ENCODE measurements around the gene EHBP1.

EHBP1 gene

GRCh38 chr2:62713837-62714236 lies 8.3 kb downstream of the EHBP1 start:
- no peaks in the 10 kb centered on the region for H3K27me3 Mint-ChIP-seq
- no peak overlapping the region for H3K27ac Mint-ChIP-seq
- intact Hi-C loops (cut with micrococcal nuclease), result no loop called here
- no peak overlapping the region for H3K4me3 Mint-ChIP-seq
- H3K4me1 Mint-ChIP-seq (ENCODE audit: low read depth), result peaks cover 4% of the 10 kb centered on the region
- peaks cover 9% of the 10 kb centered on the region for H3K36me3 Mint-ChIP-seq (ENCODE audit: low read depth)
- no peaks in the 10 kb centered on the region for H3K9me3 Mint-ChIP-seq

GRCh38 chr2:62716768-62717167 lies 11.3 kb downstream of the EHBP1 start:
- no peak overlapping the region for H3K4me3 Mint-ChIP-seq
- peaks cover 6% of the 10 kb centered on the region for H3K36me3 Mint-ChIP-seq (ENCODE audit: low read depth)
- no peaks in the 10 kb centered on the region for H3K9me3 Mint-ChIP-seq
- no peaks in the 10 kb centered on the region for H3K27me3 Mint-ChIP-seq
- no peaks in the 10 kb centered on the region for H3K4me1 Mint-ChIP-seq (ENCODE audit: low read depth)
- H3K27ac Mint-ChIP-seq, result no peak overlapping the region
- intact Hi-C loops (cut with micrococcal nuclease), result no loop called here

DNA sequence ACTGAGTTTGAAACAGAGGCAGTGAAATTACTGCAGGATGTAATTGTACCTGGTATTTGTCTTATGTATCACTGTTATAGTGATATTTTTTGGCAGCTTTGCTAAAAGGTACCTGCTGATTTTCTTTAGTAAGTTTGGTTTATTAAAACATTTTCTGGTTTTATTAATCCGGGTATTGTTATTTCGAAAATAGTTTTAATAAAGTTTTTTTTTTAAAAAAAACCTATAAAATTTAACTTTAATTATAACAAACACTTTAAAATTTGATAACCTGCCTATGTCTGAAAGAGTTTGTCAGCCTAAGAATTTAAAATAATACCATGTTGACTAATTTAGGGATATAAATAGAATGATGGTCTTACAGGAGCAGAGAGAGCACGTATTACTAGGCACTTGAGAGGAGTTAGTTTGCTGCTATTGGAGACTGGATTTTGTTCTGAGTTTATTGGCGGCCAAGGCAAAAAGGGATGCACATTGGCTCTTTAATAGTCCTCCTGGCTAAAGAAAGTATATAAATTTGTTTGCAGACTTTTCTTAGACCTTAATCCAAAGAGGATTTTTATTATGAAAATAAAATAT lies 12.1 kb downstream of the EHBP1 start:
- H3K4me3 Mint-ChIP-seq, result no peak overlapping the region
- H3K27ac Mint-ChIP-seq, result no peak overlapping the region
- H3K9me3 Mint-ChIP-seq, result peaks cover 3% of the 10 kb centered on the region
- H3K36me3 Mint-ChIP-seq (ENCODE audit: low read depth), result peaks cover 6% of the 10 kb centered on the region
- intact Hi-C loops (cut with micrococcal nuclease), result no loop called here
- no peaks in the 10 kb centered on the region for H3K27me3 Mint-ChIP-seq
- H3K4me1 Mint-ChIP-seq (ENCODE audit: low read depth), result no peaks in the 10 kb centered on the region

DNA sequence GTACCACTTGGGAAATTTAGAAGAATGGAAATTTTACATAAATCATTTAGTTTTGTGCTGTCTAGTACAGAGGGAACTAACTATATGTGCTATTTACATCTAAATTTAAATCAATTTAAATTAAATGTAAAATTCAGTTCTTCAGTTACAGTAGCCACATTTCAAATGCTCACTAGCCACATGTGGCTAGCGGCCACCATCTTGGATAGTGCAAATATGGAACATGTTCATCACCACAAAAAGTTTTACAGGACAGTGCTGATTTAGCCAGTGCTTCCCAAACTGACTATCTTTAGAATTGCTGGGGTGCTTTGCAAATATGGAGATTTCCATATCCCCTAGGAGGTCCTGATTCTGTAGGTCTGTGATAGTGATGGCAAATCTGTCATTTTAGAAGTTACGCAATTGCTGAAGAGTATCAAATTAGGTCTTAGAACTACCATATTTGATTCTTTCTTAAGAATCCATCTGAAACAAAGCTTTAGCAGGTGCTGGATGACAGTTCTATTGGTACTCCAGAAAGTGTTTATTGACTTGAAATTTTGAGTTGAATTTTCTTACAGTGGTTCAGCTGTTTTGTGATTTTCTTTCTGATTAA lies 12.8 kb downstream of the EHBP1 start:
- Mint-ChIP-seq H3K27me3 (no peaks in the 10 kb centered on the region), H3K36me3 (ENCODE audit: low read depth) (peaks cover 6% of the 10 kb centered on the region), H3K9me3 (peaks cover 11% of the 10 kb centered on the region), H3K27ac (no peak overlapping the region), H3K4me1 (ENCODE audit: low read depth) (no peaks in the 10 kb centered on the region), H3K4me3 (no peak overlapping the region)
- intact Hi-C loops (cut with micrococcal nuclease), result no loop called here

- Mint-ChIP-seq H3K27me3 (no peaks in the 10 kb centered on the region), H3K36me3 (ENCODE audit: low read depth) (peaks cover 6% of the 10 kb centered on the region), H3K9me3 (peaks cover 12% of the 10 kb centered on the region), H3K4me3 (no peak overlapping the region), H3K4me1 (ENCODE audit: low read depth) (no peaks in the 10 kb centered on the region), H3K27ac (no peak overlapping the region)
- intact Hi-C loops (cut with micrococcal nuclease), result no loop called here
Observed at GRCh38 chr2:62719757-62720156, 14.2 kb downstream of the EHBP1 start.

DNA sequence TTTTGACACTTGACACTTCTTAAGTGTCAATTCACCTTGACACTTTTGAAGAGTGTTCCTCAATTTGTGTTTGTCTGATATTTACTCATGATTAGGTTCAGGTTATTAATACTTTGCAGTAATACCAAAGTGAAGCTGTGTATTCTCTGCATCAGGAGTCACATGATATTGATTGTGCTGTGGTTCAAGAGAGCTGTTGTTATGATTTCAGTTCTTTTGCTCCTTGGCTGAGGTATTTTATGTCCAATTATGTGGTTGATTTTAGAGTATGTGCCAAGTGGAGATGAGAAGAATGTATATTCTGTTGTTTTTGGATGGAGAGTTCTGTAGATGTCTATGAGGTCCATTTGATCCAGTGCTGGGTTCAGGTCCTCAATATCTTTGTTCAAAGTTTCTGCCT lies 17.2 kb downstream of the EHBP1 start:
- intact Hi-C loops (cut with micrococcal nuclease), result no loop called here
- H3K36me3 Mint-ChIP-seq (ENCODE audit: low read depth), result no peaks in the 10 kb centered on the region
- H3K4me3 Mint-ChIP-seq, result no peak overlapping the region
- peaks cover 12% of the 10 kb centered on the region for H3K9me3 Mint-ChIP-seq
- no peaks in the 10 kb centered on the region for H3K27me3 Mint-ChIP-seq
- no peak overlapping the region for H3K27ac Mint-ChIP-seq
- H3K4me1 Mint-ChIP-seq (ENCODE audit: low read depth), result no peaks in the 10 kb centered on the region

- intact Hi-C loops (cut with micrococcal nuclease), result no loop called here
- Mint-ChIP-seq H3K27ac (no peak overlapping the region), H3K36me3 (ENCODE audit: low read depth) (no peaks in the 10 kb centered on the region), H3K27me3 (no peaks in the 10 kb centered on the region), H3K9me3 (peaks cover 12% of the 10 kb centered on the region), H3K4me1 (ENCODE audit: low read depth) (no peaks in the 10 kb centered on the region), H3K4me3 (no peak overlapping the region)
Observed at GRCh38 chr2:62723253-62723652, 17.7 kb downstream of the EHBP1 start.

DNA sequence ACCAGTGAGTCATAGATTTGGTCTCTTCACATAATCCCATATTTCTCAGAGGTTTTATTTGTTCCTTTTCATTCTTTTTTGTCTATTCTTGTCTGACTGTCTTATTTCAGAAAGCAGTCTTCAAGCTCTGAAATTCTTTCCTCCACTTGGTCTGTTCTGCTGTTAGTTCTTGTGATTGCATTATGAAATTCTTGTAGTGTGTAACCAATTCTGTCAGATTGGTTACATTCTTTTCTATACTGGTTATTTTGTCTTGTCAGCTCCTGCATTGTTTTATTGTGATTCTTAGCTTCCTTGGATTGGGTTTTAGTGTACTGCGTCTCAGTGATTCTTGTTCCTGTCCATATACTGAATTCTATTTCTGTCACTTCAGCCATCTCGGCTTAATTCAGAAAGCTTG lies 18.6 kb downstream of the EHBP1 start:
- Mint-ChIP-seq H3K4me1 (ENCODE audit: low read depth) (no peaks in the 10 kb centered on the region), H3K9me3 (peaks cover 12% of the 10 kb centered on the region), H3K27me3 (no peaks in the 10 kb centered on the region), H3K4me3 (no peak overlapping the region), H3K27ac (no peak overlapping the region), H3K36me3 (ENCODE audit: low read depth) (no peaks in the 10 kb centered on the region)
- intact Hi-C loops (cut with micrococcal nuclease), result no loop called here

GRCh38 chr2:62724886-62725711 lies 19.6 kb downstream of the EHBP1 start:
- no peaks in the 10 kb centered on the region for H3K36me3 Mint-ChIP-seq (ENCODE audit: low read depth)
- H3K9me3 Mint-ChIP-seq, result peaks cover 13% of the 10 kb centered on the region
- intact Hi-C loops (cut with micrococcal nuclease), result no loop called here
- no peaks in the 10 kb centered on the region for H3K27me3 Mint-ChIP-seq
- H3K27ac Mint-ChIP-seq, result peak overlapping the region; percentile 25
- H3K4me3 Mint-ChIP-seq, result no peak overlapping the region
- no peaks in the 10 kb centered on the region for H3K4me1 Mint-ChIP-seq (ENCODE audit: low read depth)

DNA sequence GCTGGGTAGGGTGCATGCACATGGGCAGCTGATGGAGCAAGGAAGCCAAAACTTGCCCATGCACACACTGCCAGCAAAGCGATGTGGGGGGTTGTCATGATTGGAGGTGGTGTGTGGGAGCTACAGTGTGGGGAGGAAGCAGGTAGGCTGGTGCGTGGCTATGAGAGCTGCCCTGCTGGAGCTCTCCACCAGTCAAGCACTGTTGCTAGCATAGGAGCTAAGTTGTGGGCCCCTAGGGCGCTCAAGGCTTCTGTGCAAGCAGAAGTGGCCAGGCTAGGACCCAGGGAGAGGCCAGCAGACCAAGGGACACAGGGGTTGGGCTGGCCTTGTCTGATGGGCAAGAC lies 20.2 kb downstream of the EHBP1 start:
- peaks cover 19% of the 10 kb centered on the region for H3K9me3 Mint-ChIP-seq
- no peaks in the 10 kb centered on the region for H3K27me3 Mint-ChIP-seq
- H3K27ac Mint-ChIP-seq, result no peak overlapping the region
- no peaks in the 10 kb centered on the region for H3K4me1 Mint-ChIP-seq (ENCODE audit: low read depth)
- intact Hi-C loops (cut with micrococcal nuclease), result no loop called here
- no peak overlapping the region for H3K4me3 Mint-ChIP-seq
- no peaks in the 10 kb centered on the region for H3K36me3 Mint-ChIP-seq (ENCODE audit: low read depth)

DNA sequence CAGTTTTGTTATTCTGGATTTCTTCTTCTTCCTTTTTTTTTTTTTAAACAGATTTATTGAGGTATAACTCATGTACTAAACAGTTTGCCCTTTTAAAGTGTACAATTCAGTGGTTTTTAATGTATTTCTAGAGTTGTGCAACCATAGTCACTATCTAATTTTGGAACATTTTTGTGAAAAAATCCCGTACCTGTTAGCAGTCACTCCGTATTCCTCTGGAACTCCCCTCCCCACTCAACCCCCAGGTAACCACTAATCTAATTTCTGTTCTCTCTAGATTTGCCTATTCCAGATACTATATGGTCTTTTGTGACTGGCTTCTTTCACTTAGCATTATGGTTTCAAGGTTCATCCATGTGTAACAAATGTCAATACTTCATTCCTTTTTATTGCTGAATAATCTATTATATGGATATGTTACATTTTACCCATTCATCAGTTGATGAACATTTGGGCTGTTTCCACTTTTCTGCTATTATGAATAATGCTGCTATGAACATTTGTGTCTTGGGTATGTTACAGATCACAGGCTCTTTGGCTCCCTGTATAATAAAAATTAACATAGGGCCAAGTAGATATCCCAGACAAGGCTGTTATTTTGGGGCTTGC lies 21.9 kb downstream of the EHBP1 start:
- H3K27me3 Mint-ChIP-seq, result no peaks in the 10 kb centered on the region
- intact Hi-C loops (cut with micrococcal nuclease), result no loop called here
- no peaks in the 10 kb centered on the region for H3K36me3 Mint-ChIP-seq (ENCODE audit: low read depth)
- no peak overlapping the region for H3K27ac Mint-ChIP-seq
- H3K4me3 Mint-ChIP-seq, result no peak overlapping the region
- no peaks in the 10 kb centered on the region for H3K4me1 Mint-ChIP-seq (ENCODE audit: low read depth)
- H3K9me3 Mint-ChIP-seq, result peaks cover 35% of the 10 kb centered on the region

DNA sequence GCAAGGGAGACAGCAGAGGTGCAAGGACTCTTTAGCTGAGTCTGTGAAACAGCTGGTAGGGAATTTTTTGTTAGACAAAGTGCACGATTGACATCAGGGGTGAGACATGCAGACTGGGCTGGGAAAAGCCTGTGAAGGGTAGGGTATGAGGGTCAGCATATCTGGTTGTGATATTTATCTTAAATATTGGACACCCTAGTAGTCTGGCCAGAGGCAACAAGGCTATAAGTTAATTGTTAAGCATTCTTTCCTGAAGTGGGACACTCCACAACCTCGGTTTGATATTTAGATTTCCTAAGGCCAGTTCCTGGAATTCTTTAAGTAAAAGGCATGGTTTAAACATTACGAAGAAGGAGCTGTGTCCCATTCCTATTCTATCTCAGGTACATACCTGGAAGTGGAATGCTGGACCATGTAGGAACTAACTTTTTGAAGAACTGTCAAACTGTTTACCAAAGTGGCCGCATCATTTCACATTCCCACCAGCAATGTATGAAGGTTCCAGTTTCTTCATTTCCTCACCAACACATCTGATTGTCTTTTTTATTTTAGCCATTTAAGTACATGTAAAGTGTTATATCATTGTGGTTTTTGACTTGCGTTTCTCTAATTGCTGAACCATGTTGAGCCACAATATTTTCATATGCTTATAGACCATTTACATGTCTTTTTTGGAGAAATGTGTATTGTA lies 22.5 kb downstream of the EHBP1 start:
- Mint-ChIP-seq H3K36me3 (ENCODE audit: low read depth) (no peaks in the 10 kb centered on the region), H3K27ac (no peak overlapping the region), H3K4me3 (no peak overlapping the region), H3K9me3 (peaks cover 33% of the 10 kb centered on the region), H3K27me3 (no peaks in the 10 kb centered on the region), H3K4me1 (ENCODE audit: low read depth) (no peaks in the 10 kb centered on the region)
- intact Hi-C loops (cut with micrococcal nuclease), result no loop called here

DNA sequence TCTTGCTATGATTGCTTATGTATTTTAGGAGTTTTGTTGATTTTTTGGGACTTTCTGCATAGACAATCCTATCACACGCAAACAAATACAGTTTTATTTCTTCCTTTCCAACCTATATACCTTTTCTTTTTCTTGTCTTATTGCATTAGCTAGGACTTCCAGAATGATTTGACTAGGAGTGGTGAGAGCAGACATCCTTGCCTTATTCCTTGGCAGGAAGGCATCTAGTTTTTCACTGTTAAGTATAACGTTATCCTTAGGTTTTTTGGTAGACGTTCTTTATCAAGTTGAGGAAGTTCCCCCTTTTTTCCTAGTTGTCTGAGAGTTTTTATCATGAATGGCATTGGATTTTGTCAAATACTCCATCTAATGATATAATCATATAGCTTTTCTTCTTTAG lies 25.8 kb downstream of the EHBP1 start:
- peaks cover 29% of the 10 kb centered on the region for H3K9me3 Mint-ChIP-seq
- H3K27ac Mint-ChIP-seq, result no peak overlapping the region
- no peaks in the 10 kb centered on the region for H3K27me3 Mint-ChIP-seq
- no peaks in the 10 kb centered on the region for H3K4me1 Mint-ChIP-seq (ENCODE audit: low read depth)
- no peak overlapping the region for H3K4me3 Mint-ChIP-seq
- no peaks in the 10 kb centered on the region for H3K36me3 Mint-ChIP-seq (ENCODE audit: low read depth)
- intact Hi-C loops (cut with micrococcal nuclease), result no loop called here

GRCh38 chr2:62732262-62732777 lies 26.8 kb downstream of the EHBP1 start:
- Mint-ChIP-seq H3K36me3 (ENCODE audit: low read depth) (no peaks in the 10 kb centered on the region), H3K27ac (no peak overlapping the region), H3K27me3 (no peaks in the 10 kb centered on the region), H3K9me3 (peaks cover 29% of the 10 kb centered on the region), H3K4me3 (no peak overlapping the region), H3K4me1 (ENCODE audit: low read depth) (peaks cover 9% of the 10 kb centered on the region)
- intact Hi-C loops (cut with micrococcal nuclease), result no loop called here

Data from dendritic cell treated with granulocyte-macrophage colony-stimulating factor and Interleukin-4, amounts not matched to agents 40 ng/mL and 50 ng/mL, for 4 days (primary cell).